H1 (cell line): ENCODE results near the gene ZDHHC9. TPM values are rescaled to one million over a fixed set of nuclear protein-coding genes. Genes with fewer than 3 reads are reported as not detected.

Experiments used
- CTCF ChIA-PET: fragments of 300-600 bp; sonication (Branson Sonifier 250); formaldehyde crosslinking; loops from one replicate; lab custom pipeline; 2021; ENCODE audit not compliant: partially characterized antibody; lab: Charles Lee
- POLR2A ChIA-PET: fragments of 300-600 bp; sonication (Branson Sonifier 250); formaldehyde crosslinking; loops from one replicate; lab custom pipeline; 2021; ENCODE audit warnings: inconsistent platforms; ENCODE audit not compliant: partially characterized antibody; lab: Charles Lee
- DNase-seq, 2 experiments: peaks; one replicate each; pipeline versions ENCODE4 v3.0.0 to v3.0.0-alpha.2; 2010 to 2022; ENCODE audit warnings: low spot score in 2 of 2, low read depth in 1 of 2, mixed read lengths in 1 of 2
- FAIRE-seq: peaks from 2 replicates; lab custom pipeline; 2011; peaks lifted over from hg19 to GRCh38; lab: Jason Lieb, UNC
- H2AFZ ChIP-seq: 2 replicates; pipeline ENCODE4 v1.8.1; 2012; ENCODE audit warnings: low read length, inconsistent platforms
- H2AK5ac ChIP-seq: 2 replicates; pipeline ENCODE4 v1.6.1; 2013; ENCODE audit warnings: low read depth, low read length
- H2BK120ac ChIP-seq: replicated peaks from 2 replicates; pipeline ENCODE3; 2013; ENCODE audit warnings: low read depth, low read length, inconsistent platforms
- H2BK12ac ChIP-seq: 2 replicates; pipeline ENCODE4 v1.6.1; 2013; ENCODE audit warnings: low read depth, low read length
- H2BK15ac ChIP-seq: 2 replicates; pipeline ENCODE4 v1.6.1; 2013; ENCODE audit warnings: low read length
- H2BK20ac ChIP-seq: 2 replicates; pipeline ENCODE4 v1.6.1; 2013; ENCODE audit warnings: low read length
- H2BK5ac ChIP-seq: 2 replicates; pipeline ENCODE4 v1.6.1; 2013; ENCODE audit warnings: low read depth, low read length
- H3K14ac ChIP-seq: 2 replicates; pipeline ENCODE4 v1.6.1; 2013; ENCODE audit warnings: inconsistent platforms; ENCODE audit not compliant: insufficient read length
- H3K18ac ChIP-seq: 2 replicates; pipeline ENCODE4 v1.6.1; 2013; ENCODE audit warnings: low read length; ENCODE audit errors: extremely low read depth
- H3K23ac ChIP-seq: 2 replicates; pipeline ENCODE4 v1.6.1; 2013; ENCODE audit warnings: inconsistent platforms; ENCODE audit not compliant: insufficient read length
- H3K23me2 ChIP-seq: 2 replicates; pipeline ENCODE4 v1.6.1; 2013; ENCODE audit warnings: low read depth, low read length
- H3K27ac ChIP-seq: 2 replicates; pipeline ENCODE4 v1.6.1; 2011; ENCODE audit warnings: low read depth, low read length, inconsistent platforms
- H3K27me3 ChIP-seq, 4 experiments: replicated peaks in 1 of 4; 1 replicate in 1 of 4; 2 replicates in 3 of 4; pipeline versions ENCODE4 v1.6.1 to v1.8.1; 2011 to 2013; ENCODE audit warnings: low read length in 3 of 4, mild to moderate bottlenecking in 3 of 4, inconsistent platforms in 2 of 4, mixed read lengths in 2 of 4, moderate library complexity in 1 of 4; ENCODE audit not compliant: control insufficient read depth in 3 of 4, insufficient read depth in 3 of 4; ENCODE audit errors: extremely low read depth in 1 of 4
- H3K36me3 ChIP-seq, 4 experiments: 2 replicates each; pipeline versions ENCODE4 v1.6.1 to v1.8.1; 2011 to 2013; ENCODE audit warnings: mild to moderate bottlenecking in 4 of 4, low read length in 3 of 4, moderate library complexity in 2 of 4, control low read depth in 1 of 4, inconsistent platforms in 1 of 4; ENCODE audit not compliant: insufficient read depth in 4 of 4, control insufficient read depth in 2 of 4
- H3K4ac ChIP-seq: replicated peaks from 2 replicates; pipeline ENCODE3; 2013; ENCODE audit warnings: low read length, low read depth, mixed read lengths, inconsistent platforms; ENCODE audit not compliant: insufficient read length
- H3K4me1 ChIP-seq, 4 experiments: replicated peaks in 1 of 4; 1 replicate in 1 of 4; 2 replicates in 3 of 4; pipeline versions ENCODE4 v1.6.1 to v1.8.1; 2011 to 2013; ENCODE audit warnings: low read length in 3 of 4, inconsistent platforms in 2 of 4, mixed read lengths in 1 of 4; ENCODE audit not compliant: insufficient read depth in 4 of 4, control insufficient read depth in 3 of 4
- H3K4me2 ChIP-seq, 2 experiments: 2 replicates each; pipeline versions ENCODE4 v1.6.1 to v1.8.1; 2011 to 2013; ENCODE audit warnings: low read depth in 2 of 2, low read length in 2 of 2, control low read depth in 1 of 2, inconsistent platforms in 1 of 2, mild to moderate bottlenecking in 1 of 2; ENCODE audit not compliant: insufficient read depth in 1 of 2
- H3K4me3 ChIP-seq, 4 experiments: fragments of 200-600, 300-600 bp in 1 of 4; sonication (generic), shearing (Covaris generic), sonication (Bioruptor Twin) in 1 of 4; 2 replicates each; pipeline versions ENCODE4 v1.5.1 to v1.8.1; 2011 to 2016; ENCODE audit warnings: low read length in 4 of 4, low read depth in 3 of 4, control low read depth in 2 of 4, inconsistent platforms in 2 of 4, mild to moderate bottlenecking in 2 of 4, mixed read lengths in 1 of 4, moderate library complexity in 1 of 4; ENCODE audit not compliant: insufficient read depth in 2 of 4; ENCODE audit errors: extremely low read depth in 1 of 4
- H3K56ac ChIP-seq: replicated peaks from 2 replicates; pipeline ENCODE3; 2013; ENCODE audit warnings: low read depth, mild to moderate bottlenecking, mixed read lengths, low read length, inconsistent platforms; ENCODE audit not compliant: insufficient read length
- H3K79me1 ChIP-seq: 2 replicates; pipeline ENCODE4 v1.6.1; 2013; ENCODE audit warnings: low read depth, low read length, control low read depth
- H3K79me2 ChIP-seq, 2 experiments: 2 replicates each; pipeline versions ENCODE4 v1.6.1 to v1.8.1; 2012 to 2013; ENCODE audit warnings: low read length in 2 of 2, mild to moderate bottlenecking in 2 of 2, inconsistent platforms in 1 of 2; ENCODE audit not compliant: insufficient read depth in 2 of 2, control insufficient read depth in 1 of 2
- H3K9ac ChIP-seq, 4 experiments: replicated peaks in 1 of 4; 1 replicate in 1 of 4; 2 replicates in 3 of 4; pipeline versions ENCODE4 v1.6.1 to v1.8.1; 2011 to 2013; ENCODE audit warnings: low read depth in 3 of 4, low read length in 3 of 4, control low read depth in 2 of 4, mild to moderate bottlenecking in 2 of 4, moderate library complexity in 2 of 4, inconsistent platforms in 1 of 4; ENCODE audit errors: extremely low read depth in 1 of 4
- H3K9me3 ChIP-seq, 2 experiments: 2 replicates each; pipeline versions ENCODE4 v1.6.1 to v1.8.1; 2012 to 2013; ENCODE audit warnings: mild to moderate bottlenecking in 2 of 2, moderate library complexity in 2 of 2, control low read depth in 1 of 2, inconsistent platforms in 1 of 2, low read depth in 1 of 2, low read length in 1 of 2, mixed read lengths in 1 of 2; ENCODE audit not compliant: insufficient read depth in 2 of 2
- H4K20me1 ChIP-seq, 2 experiments: replicated peaks in 1 of 2; 2 replicates each; pipeline versions ENCODE3 to v1.8.1; 2011 to 2013; ENCODE audit warnings: inconsistent platforms in 2 of 2, low read length in 2 of 2, mild to moderate bottlenecking in 1 of 2; ENCODE audit not compliant: insufficient read depth in 2 of 2, control insufficient read depth in 1 of 2
- H4K5ac ChIP-seq: 2 replicates; pipeline ENCODE4 v1.6.1; 2013; ENCODE audit warnings: low read length, low read depth, mixed read lengths, inconsistent platforms; ENCODE audit not compliant: insufficient read length
- H4K8ac ChIP-seq: 2 replicates; pipeline ENCODE4 v1.8.0; 2013; ENCODE audit warnings: mild to moderate bottlenecking, moderate library complexity, low read length, inconsistent platforms; ENCODE audit not compliant: insufficient read depth; ENCODE audit errors: extremely low read depth
- H4K91ac ChIP-seq: replicated peaks from 2 replicates; pipeline ENCODE3; 2013; ENCODE audit warnings: low read length, mixed read lengths, inconsistent platforms; ENCODE audit not compliant: insufficient read length
- EP300 ChIP-seq, 2 experiments: IDR thresholded peaks; 1 replicate in 1 of 2; 2 replicates in 1 of 2; pipeline ENCODE4 v1.6.1; 2011 to 2012; ENCODE audit warnings: low read depth in 2 of 2, low read length in 2 of 2, mild to moderate bottlenecking in 2 of 2, borderline replicate concordance in 1 of 2, inconsistent platforms in 1 of 2, moderate library complexity in 1 of 2
- GTF2F1 ChIP-seq: IDR thresholded peaks from 2 replicates; pipeline ENCODE4 v1.6.1; 2012; ENCODE audit warnings: low read depth, low read length, improper control_type of control experiment, borderline replicate concordance
- KDM5A ChIP-seq: fragments of 200-600 bp; IDR thresholded peaks from 2 replicates; pipeline ENCODE4 v1.7.1; 2012; ENCODE audit warnings: mild to moderate bottlenecking, low read length, inconsistent platforms, mixed read lengths
- SP1 ChIP-seq: IDR thresholded peaks from 2 replicates; pipeline ENCODE4 v1.6.1; 2011; ENCODE audit warnings: low read depth, low read length
- SRF ChIP-seq: IDR thresholded peaks from 2 replicates; pipeline ENCODE4 v1.6.1; 2011; ENCODE audit warnings: mild to moderate bottlenecking, low read depth, low read length, moderate library complexity
- WGBS, 2 experiments: shearing (Covaris generic) in 1 of 2; methylation state at CpG; one replicate each; pipeline versions ENCODE4 v1.1.6 to v1.1.7; 2013 to 2015; ENCODE audit warnings: low lambda C conversion rate in 2 of 2, mixed read lengths in 2 of 2, inconsistent platforms in 1 of 2, low coverage in 1 of 2, missing lambda C conversion rate in 1 of 2; ENCODE audit not compliant: insufficient replicate concordance in 2 of 2, insufficient coverage in 1 of 2, insufficient read length in 1 of 2; ENCODE audit errors: extremely low coverage in 1 of 2, missing lambda C conversion rate in 1 of 2; 5-methylcytosine and 5-hydroxymethylcytosine counted together
- polyA plus RNA-seq, 7 experiments: library from polyadenylated mRNA; depleted of rRNA in 3 of 7; stranded (reverse) in 5 of 7; unstranded in 2 of 7; fragments of >200 nt in 5 of 7; fragments of 200-250 nt in 2 of 7; gene quantifications; 1 replicate in 5 of 7; 2 replicates in 1 of 7; 4 replicates in 1 of 7; pipeline versions ENCODE4 v1.2.1 to v1.2.3, GENCODE V29; 2011 to 2013; ENCODE audit warnings: missing spikeins in 2 of 7, mixed read lengths in 2 of 7
- total RNA-seq: library from RNA; stranded (reverse); fragmentation: NEBNext Ultra II Directional; extraction: Animal tissue kit (Norgen Biotek cat#: 25700); gene quantifications from 2 replicates; pipeline ENCODE4 v1.2.1, GENCODE V29; 2021

ZDHHC9 gene
- total and polyA plus RNA-seq, 2 of the 8 experiments (the other 6 are each of a cell fraction or from before 2014, with no cell fraction given) = 18.1 to 28.3 TPM

DNA sequence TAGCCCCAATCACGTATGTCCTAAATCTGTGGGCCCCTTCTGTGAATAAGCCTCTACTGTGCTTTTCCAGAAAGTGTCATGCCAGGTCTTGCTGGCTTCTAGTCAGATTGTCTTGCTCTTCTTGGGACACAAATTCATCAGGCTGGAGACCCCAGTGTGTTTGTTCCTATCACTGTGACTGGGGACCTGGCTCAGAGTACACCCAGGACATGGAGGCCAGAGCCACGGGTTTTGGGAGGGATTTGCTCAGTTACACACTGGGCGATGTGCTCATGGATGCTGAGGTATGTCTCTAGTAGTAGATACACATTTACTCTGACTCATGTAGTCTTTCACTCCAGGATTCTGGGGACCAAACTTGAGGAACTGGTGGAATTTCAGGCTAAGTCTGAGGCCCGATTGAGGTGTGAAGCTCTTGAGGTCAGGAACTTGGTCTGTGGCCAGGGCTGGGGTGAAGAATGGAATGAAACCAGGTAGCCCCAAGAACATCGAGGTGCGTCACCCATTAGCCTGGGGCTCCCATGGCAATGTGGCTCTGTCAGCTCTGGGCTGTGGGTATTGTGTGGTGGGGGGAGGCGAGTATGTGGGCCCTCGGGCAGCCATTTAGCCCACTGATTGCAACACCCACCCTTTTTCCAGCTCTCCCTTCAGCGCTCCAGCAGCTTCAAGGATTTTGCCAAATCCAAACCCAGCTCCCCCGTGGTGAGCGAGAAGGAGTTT lies 56.2 kb downstream of the ZDHHC9 start:
- H3K27me3 ChIP-seq = no peaks in the 10 kb centered on the region
- no peak overlapping the region for H3K4ac ChIP-seq
- no peak overlapping the region for H3K9ac ChIP-seq
- H3K56ac ChIP-seq = no peak overlapping the region
- H2BK5ac ChIP-seq = no peak overlapping the region
- H3K79me1 ChIP-seq = no peaks in the 10 kb centered on the region
- no peak overlapping the region for H3K23ac ChIP-seq
- no peaks in the 10 kb centered on the region for H3K4me1 ChIP-seq
- H4K8ac ChIP-seq = no peak overlapping the region
- H3K4me2 ChIP-seq = no peak overlapping the region
- H4K20me1 ChIP-seq = no peaks in the 10 kb centered on the region
- H2BK120ac ChIP-seq = no peak overlapping the region
- no peak overlapping the region for H3K27ac ChIP-seq
- 85% methylated on average over 11 of the region's 11 CpGs; no CpG with 5 or more reads in 1 of the 2 experiments for WGBS, 2 experiments
- no peak overlapping the region for H3K18ac ChIP-seq
- no peaks in the 10 kb centered on the region for H3K23me2 ChIP-seq
- H4K5ac ChIP-seq = no peak overlapping the region
- no peak overlapping the region for H3K4me3 ChIP-seq
- H2BK15ac ChIP-seq = no peak overlapping the region
- CTCF ChIA-PET = interaction anchor here (0.9 to 1.2 kb wide), 3 partner anchors 9 to 182 kb away, joined by 3 read pairs; no protein-coding TSS in a partner anchor
- H2BK12ac ChIP-seq = no peak overlapping the region
- H3K79me2 ChIP-seq = no peaks in the 10 kb centered on the region
- FAIRE-seq (no peak), DNase-seq (no peak)
- POLR2A ChIA-PET = no interaction called here
- H3K36me3 ChIP-seq = no peaks in the 10 kb centered on the region
- H3K9me3 ChIP-seq = no peaks in the 10 kb centered on the region
- H2AFZ ChIP-seq = no peak overlapping the region
- TF ChIP-seq EP300 (IDR thresholded peaks at IDR 0.05; ENCODE audit: borderline replicate concordance in 1 of 2, low read depth in 2 of 2, low read length in 2 of 2) = no peak
- no peak for TF ChIP-seq SRF
- no peak for TF ChIP-seq KDM5A
- TF ChIP-seq SP1 = no peak
- no peak for TF ChIP-seq GTF2F1
- no peak overlapping the region for H4K91ac ChIP-seq
- no peak overlapping the region for H2BK20ac ChIP-seq
- no peak overlapping the region for H2AK5ac ChIP-seq
- H3K14ac ChIP-seq = no peak overlapping the region
